RPMI7951 (cell line): ENCODE measurements around the gene EEF1G. TPM values are rescaled to one million over a fixed set of nuclear protein-coding genes. Genes with fewer than 3 reads are reported as not detected.
"Not testable (repeated sequence)": the region's sequence is repeated elsewhere in the genome, so short reads cannot be mapped to it uniquely, and the experiment has no call there.

Experiments used
- DNase-seq: peaks from one replicate; pipeline ENCODE4 v3.0.0-alpha.2; 2012; ENCODE audit warnings: low read depth
- total RNA-seq: library from RNA; depleted of rRNA; stranded (reverse); fragments of >200 nt; shearing (Covaris generic); gene quantifications from 2 replicates; pipeline ENCODE4 v1.2.3, GENCODE V29; 2014

Gene EEF1G
- total RNA-seq, 1 experiment from 2014 or later: 841 TPM

- no peak for DNase-seq
These were observed 3.5 kb upstream of the EEF1G start for GRCh38 chr11:62577046-62577714.

GRCh38 chr11:62575837-62576236 lies 2.1 kb upstream of the EEF1G start:
- no peak for DNase-seq

DNA sequence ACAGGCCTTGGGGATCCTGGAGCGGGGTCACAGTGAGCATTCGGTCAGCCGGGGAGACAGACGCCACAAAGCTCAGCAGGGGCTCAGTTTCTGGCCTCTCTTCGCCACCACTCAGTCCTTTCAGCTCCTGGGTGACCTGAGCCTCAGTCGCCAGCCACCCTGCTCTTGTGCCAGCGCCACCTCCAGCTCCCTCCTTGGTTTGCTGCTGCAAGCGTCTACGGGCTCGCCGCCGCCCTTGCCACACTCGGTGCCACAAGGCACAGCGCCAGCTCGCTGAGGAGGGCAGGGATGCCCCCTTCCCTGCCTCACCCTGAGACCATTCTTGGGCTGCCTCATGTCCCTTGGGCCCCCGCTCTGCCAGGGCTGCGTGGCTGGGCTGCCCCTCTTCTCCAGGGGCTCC lies 1.5 kb upstream of the EEF1G start:
- DNase-seq: no peak

GRCh38 chr11:62574363-62575071 lies 826 bp upstream of the EEF1G start:
- peak; percentile 25 for DNase-seq

- peak; percentile 21 for DNase-seq
These were observed 592 bp downstream of the EEF1G start for GRCh38 chr11:62573006-62573591.

- DNase-seq: no peak
These were observed 1.3 kb downstream of the EEF1G start for GRCh38 chr11:62572431-62572830.

DNA sequence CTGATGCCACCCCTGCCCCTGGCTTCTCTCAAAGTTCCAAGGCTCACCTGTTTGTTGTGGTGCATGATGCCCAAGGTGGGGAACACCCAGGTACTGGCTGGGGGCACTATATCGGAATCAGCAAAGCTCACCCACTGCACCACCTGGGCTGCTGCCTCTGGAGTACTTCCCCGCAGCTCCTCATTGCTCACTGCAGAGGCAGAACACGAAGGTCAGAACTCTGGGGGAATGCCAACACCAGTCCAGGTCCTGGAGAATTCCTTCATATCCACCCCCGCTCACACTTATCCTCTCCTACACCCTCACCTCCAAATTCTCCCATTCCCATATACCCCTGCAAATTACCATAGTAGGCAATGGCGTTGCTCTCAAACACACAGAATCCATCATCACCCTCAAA lies 2.2 kb downstream of the EEF1G start:
- DNase-seq: not testable (repeated sequence)

GRCh38 chr11:62570903-62571302 lies 2.8 kb downstream of the EEF1G start:
- not testable (repeated sequence) for DNase-seq

- no peak for DNase-seq
These were observed 4.1 kb downstream of the EEF1G start for GRCh38 chr11:62569611-62570010.

GRCh38 chr11:62567018-62567633 lies 6.6 kb downstream of the EEF1G start:
- no peak for DNase-seq

DNA sequence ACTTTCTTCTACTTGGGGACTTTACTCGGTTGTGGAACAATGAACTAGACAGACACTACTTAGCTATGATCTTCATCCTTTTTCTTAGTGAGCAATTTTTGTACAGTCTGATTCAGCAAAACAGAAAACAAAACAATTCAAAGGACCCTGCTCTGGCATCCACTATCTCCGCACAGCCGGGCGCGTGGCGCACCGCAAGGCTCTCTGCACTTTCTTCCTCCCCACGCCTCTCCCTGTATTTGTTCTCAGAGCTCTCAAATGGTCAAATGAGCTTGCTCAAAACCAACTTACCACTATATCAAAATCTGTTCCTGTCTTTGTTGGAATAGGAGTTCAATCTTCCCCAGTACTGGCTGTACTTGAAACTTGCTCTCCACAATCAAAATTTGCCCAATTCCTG lies 7.4 kb downstream of the EEF1G start:
- DNase-seq: no peak

DNA sequence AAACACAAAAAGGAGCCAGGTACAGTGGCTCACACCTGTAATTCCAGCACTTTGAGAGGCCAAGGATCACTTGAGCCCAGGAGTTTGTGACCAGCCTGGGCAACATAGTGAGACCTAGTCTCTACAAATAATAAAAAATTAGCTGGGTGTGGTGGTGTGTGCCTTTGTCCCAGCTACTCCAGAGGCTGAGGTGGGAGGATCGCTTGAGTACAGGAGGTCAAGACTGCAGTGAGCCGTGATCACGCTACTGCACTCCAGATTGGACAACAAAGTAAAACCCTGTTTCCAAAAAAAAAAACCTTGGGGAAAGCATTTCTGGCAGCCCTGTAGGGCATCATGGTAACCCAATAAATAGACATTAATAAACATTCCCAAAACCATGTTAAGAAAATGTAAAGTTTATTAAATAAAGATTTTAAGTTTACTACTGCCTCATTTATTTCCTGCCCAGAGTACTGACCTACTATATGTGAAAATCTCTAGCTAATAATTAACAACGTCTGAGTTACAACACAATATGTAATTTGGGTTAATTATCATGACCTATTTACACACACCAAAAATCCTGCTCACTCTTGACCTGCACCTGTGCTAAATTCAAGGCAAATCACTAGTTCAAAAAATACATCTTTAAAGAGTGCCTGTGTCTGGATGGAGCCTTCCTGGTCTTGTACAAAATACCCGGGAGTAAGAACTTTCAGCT lies 8.4 kb downstream of the EEF1G start:
- DNase-seq: no peak

GRCh38 chr11:62561677-62562230 lies 11.9 kb downstream of the EEF1G start:
- DNase-seq: not testable (repeated sequence)

DNA sequence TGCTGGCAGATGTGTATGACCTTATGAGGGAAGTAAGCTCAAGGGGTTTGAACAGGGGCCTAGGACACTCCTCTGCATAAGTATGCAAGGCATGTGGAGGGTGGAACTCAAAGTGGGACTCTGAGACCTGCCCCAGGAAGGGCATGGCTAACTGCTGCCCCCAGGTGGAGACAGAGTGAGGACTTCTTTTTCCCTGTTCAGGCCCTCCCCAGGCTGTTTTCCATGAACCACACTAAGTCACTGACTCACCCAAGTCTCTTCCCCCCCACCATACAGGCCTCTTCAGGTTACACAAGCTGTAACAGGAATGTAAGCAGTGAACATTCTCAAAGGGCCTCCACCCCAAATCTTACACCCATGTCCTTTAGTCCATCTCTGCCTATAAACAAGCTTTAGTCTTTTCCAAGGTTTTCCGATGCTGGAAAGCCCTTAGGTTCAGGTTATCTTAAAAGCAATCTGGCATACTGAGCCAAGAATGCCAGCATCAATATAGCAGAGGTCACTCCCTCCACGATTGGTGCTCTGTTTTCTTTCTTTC lies 13.1 kb downstream of the EEF1G start:
- DNase-seq: peak; percentile 95

DNA sequence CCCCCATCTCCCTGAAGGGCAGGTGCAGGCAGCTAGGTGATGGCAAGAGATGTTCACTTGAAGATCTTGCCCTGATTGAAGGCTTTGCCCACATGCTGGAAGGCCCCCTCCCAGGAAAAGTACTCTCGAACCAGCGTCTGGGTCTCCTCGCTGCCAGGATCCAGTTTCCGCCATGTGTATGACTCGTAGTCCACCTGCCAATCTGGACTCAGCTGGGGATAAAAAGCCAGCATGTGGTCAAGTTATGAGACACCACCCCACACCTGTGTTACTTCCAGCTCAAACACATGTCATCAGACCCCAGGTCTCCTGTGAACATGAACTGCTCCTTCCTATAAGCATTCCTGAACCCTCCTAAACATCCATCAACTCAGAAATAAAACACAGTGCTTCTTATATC lies 14.1 kb downstream of the EEF1G start:
- not testable (repeated sequence) for DNase-seq

DNA sequence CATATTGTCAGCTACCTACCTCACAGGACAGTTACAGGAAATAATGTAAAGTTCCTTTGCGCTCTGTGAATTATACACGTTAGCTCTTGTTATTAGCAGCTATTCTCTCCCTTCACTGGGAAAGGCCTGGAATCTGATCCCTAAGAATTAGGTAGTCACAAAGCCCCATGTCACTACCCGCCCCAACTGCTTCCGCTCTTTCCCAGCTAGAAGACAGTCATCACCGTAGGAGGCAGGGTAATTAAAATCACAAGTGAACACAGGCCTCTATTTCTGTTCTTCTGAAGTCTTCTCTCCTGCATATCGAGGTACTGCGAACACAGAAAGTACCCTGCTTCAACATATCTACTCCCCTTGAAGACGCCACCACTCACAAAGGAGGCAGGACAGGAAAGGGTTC lies 14.5 kb downstream of the EEF1G start:
- DNase-seq: no peak

DNA sequence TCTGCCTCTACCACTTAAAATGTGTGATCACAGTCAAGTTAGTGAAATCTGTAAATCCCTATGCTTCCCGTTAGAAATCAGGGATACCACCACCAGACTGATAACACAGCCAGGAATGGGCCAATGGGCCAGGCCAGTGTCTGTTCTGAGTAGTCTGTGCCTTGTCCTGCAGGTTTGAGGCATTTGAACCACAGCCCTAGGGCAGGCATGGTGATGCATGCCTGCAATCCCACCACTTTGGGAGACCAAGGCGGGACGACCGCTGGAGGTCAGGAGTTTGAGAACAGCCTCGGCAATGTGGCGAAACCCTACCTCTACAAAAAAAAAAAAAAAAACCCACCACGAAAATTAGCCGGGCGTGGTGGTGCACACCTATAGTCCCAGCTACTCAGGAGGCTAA lies 15.0 kb downstream of the EEF1G start:
- DNase-seq: no peak

GRCh38 chr11:62556875-62557631 lies 16.6 kb downstream of the EEF1G start:
- DNase-seq: peak; percentile 39

- DNase-seq: peak; percentile 99
These were observed 17.4 kb downstream of the EEF1G start for GRCh38 chr11:62556108-62556874.
